Suppressor macrophage treated with lipopolysaccharide for 1 hour (primary cell): ENCODE data around the gene ZNF780A.
"Not testable (repeated sequence)": the region's sequence is repeated elsewhere in the genome, so short reads cannot be mapped to it uniquely, and the experiment has no call there.

Source experiments
- DNase-seq, 3 donors: peaks; one replicate each; pipeline ENCODE4 v3.0.0-alpha.2; 2020 to 2022

Gene ZNF780A

DNA sequence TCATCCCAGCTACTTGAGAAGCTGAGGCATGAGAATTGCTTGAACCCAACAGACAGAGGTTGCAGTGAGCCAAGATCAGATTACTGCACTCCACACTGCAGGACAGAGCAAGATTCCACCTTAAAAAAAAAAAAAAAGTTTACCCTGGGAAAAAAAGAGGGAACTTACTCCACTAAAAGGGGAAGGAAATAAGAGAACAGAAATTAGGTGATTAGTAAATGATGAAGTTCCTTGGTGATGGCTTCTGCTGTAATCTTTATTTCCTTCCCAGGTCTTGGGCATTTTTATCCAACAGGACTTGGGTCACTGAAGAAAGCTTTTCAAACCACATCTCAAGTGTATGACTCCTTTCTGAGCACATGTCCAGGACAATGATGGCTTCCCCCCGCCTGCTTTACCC is 9.3 kb downstream of the ZNF780A start:
- DNase-seq: peak; percentile 18 to 69 (median 40)

DNA sequence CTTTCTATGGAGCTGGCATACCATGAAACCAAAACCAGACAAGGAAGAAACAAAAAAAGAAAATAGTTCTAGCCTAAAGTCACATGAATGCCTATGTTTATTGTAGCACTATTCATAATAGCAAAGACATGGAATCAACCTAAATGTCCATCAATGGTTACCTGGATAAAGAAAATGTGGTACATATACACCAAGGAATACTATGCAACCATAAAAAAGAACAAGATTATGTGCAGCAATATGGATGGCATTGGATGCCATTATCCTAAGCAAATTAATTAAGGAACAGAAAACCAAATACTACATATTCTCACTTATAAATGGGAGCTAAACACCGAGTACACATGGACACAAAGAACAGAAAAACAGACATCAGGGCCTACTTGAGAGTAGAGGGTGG is 10.5 kb downstream of the ZNF780A start:
- no peak for DNase-seq

DNA sequence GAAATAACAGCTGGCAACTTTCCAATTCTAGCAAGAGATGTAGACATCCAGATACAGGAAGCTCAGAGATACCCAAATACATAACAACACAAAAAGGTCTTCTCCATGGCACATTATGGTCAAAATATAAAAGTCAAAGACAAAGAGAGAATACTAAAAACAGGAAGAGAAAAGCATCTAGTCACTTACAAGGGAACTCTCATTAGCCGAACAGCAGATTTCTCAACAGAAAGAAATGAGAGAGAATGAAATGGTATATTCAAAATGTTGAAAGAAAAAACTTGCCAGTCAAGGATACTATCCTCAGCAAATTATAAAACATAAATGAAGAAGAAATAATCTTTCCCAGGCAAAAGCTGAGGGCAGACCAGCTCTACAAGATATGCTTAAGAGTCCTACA is 12.4 kb downstream of the ZNF780A start:
- no peak for DNase-seq

DNA sequence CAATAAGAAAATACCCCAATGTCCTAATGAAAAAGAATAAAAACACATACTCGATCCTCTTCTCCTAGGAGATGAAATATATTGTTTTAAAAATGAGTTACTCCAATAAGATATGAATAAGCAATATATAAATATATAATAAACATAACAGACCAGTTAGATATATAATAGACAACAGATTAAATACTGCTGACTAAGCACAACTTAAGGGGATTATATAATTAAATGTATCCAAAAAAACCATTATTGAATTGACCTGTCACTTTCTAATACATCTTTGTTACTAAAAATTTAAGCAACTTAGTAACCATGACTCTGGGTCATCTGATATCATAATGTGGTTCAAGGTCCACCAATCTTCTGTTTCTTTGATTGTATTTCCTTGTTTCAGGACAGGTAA is 20.7 kb downstream of the ZNF780A start:
- no peak for DNase-seq

DNA sequence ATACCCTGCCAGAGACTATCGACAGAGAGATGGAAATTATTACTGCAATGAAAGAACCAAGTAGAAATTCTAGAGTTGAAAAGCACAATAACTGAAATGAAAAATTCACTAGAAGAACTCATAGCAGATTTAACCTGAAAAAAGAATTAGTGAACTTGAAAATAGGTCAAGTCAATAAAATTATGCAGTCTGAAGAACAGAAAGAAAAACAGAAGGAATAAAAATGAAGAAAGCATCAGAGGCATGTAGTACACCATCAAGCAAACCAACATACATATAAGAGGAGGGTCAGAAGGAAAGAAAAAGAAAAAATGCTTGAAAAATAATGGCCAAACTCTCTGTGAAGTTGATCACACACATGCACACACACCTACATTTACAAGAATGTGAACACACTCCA is 31.1 kb downstream of the ZNF780A start:
- DNase-seq: no peak

DNA sequence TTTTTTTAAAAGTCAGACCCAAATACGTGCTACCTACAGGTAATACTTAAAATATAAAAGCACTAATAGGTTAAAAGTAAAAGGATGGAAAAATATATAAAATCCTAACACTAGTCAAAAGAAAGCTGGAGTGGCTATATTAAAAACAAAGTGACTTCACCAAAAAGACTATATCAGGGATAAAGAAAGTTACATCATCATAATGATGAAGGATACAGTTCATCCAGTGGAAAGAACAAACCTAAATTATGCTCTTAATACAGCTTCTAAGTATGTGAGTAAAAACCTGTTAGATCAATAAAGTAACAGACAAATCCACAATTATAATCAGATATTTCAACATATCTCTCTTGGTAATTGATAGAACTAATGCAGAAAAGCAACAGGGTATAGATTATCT is 33.6 kb downstream of the ZNF780A start:
- DNase-seq: no peak

DNA sequence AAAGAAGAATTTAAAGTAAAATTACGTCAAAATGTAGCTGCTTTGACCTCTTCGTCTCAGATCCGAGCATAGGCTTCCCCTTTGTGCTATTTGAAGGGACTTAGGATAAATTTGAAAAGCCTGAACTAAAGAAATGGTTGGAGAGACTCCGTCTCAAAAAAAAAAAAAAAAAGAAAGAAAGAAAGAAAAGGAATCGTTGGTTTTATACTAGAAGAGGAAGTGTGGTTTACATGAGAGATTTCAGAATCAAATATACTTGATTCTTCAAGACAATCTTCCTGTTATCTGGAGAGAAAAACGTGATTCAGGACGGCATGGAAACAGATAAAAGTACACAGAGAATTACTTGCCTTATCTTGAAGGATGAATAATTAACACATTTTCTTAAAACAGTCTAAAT is 34.2 kb downstream of the ZNF780A start:
- no peak for DNase-seq

DNA sequence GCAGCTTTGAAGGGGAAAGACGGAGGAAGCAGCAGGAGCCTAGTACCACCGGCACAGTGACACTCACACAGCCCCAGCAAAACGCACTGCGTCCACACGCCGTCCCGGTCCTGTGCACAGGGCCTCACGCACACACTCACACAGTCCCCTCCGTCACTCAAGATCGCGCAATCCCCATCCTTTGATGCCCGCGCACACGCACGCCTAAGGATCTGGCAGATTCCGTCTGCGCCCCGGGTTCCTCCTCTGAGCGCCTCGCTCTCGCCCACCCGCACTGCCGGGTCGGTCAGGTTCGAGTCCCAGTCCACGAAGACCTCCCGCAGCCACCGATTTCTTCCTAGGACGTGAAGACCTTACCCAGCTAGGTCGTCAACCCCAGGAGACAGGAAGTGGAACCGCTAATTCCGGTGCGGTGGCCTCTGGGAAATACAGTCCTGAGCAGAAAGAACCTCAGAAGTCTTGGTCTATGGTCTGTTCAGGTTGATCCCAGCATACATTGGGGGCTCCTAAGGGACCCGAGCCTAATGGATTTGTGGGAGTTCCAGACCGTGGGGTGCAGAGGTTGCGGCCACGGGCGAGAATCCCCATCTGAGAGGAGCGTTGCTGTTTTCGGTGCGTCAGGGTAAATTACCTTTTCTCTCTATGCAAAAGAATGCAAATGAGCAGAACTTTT is 34.8 kb downstream of the ZNF780A start, which contains the start of gene ZNF780B:
ZNF780B (minus strand) TSS at position 400 of the 673 bp plus-strand sequence. CDS start 5,899 bp downstream, outside the sequence.
- peak; percentile 44 to 60 (median 51) for DNase-seq

DNA sequence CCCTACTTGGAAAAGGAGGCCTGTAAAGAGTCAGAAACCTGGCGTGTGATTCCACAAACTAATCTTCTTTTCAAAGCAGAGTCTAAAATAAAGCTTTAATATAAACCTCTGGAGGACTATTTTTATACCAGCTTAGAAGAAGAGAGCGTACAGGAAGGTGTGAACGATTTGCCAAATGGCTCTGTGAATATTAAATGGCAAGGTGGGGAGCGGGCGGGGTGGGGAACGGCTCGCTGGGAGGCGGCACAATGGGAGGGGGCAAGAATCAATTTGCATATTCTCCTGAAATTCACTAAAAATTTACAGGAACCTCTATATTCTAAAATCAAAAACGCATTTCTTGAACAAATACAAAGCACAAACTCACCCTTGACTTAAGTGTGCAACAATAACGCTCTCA is 35.7 kb downstream of the ZNF780A start:
- DNase-seq: no peak

DNA sequence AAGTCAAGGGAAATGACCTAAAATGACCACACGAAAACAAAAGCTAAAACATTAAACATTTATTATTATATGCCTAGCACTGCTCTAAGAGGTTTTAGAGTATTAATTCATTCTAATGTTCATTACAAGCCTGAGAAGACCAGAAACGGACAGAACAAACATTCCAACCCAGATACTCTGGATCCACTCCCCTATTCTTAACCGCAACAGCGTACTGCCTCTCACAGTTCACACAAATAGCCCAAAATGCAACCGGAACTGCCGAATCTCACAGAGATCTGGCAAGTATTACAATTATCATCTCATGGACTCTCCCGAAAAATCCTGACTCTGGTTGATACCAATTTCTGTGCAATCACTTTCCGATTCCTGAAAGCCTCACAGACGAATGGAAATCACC is 36.1 kb downstream of the ZNF780A start:
- DNase-seq: no peak

DNA sequence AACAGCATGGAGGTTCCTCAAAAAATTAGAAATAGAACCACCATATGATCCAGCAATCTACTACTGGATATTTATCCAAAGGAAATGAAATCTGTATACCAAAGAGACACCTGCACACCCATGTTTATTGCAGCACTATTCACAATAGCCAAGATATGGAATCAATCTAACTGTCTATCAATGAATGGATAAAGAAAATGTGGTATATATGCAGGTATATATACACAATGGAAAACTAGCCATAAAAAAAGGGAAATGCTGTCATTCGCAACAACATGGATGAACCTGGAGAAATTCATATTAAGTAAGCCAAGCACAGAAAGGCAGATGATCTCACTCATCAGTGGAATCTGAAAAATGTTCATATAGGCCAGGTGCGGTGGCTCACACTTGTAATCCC is 37.3 kb downstream of the ZNF780A start:
- DNase-seq: no peak

DNA sequence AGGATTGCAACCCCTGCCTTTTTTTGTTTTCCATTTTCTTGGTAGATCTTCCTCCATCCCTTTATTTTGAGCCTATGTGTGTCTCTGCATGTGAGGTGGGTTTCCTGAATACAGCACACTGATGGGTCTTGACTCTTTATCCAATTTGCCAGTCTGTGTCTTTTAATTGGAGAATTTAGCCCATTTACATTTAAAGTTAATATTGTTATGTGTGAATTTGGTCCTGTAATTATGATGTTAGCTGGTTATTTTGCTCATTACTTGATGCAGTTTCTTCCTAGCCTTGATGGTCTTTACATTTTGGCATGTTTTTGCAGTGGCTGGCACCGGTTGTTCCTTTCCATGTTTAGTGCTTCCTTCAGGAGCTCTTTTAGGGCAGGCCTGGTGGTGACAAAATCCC is 49.0 kb downstream of the ZNF780A start:
- not testable (repeated sequence) for DNase-seq

DNA sequence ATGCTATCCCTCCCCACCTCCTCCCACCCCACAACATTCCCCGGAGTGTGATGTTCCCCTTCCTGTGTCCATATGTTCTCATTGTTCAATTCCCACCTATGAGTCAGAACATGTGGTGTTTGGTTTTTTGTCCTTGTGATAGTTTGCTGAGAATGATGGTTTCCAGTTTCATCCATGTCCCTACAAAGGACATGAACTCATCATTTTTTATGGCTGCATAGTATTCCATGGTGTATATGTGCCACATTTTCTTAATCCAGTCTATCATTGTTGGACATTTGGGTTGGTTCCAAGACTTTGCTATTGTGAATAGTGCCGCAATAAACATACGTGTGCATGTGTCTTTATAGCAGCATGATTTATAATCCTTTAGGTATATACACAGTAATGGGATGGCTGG is 52.7 kb downstream of the ZNF780A start:
- not testable (repeated sequence) for DNase-seq

DNA sequence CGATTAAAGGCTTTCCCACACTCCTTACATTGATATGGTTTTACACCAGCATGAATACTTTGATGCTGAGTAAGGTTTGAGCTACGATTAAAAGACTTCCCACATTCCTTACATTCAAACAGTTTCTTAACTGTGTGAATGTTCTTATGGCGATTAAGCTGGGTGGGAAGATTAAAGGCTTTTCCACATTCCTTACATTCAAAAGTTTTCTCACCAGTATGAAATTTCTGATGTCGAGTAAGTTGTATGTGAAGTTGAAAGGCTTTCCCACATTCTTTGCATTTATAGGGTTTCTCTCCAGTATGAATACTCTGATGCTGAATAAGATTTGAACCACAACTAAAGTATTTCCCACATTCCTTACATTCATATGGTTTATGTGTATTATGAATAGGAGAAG is 54.7 kb downstream of the ZNF780A start:
- no peak for DNase-seq

DNA sequence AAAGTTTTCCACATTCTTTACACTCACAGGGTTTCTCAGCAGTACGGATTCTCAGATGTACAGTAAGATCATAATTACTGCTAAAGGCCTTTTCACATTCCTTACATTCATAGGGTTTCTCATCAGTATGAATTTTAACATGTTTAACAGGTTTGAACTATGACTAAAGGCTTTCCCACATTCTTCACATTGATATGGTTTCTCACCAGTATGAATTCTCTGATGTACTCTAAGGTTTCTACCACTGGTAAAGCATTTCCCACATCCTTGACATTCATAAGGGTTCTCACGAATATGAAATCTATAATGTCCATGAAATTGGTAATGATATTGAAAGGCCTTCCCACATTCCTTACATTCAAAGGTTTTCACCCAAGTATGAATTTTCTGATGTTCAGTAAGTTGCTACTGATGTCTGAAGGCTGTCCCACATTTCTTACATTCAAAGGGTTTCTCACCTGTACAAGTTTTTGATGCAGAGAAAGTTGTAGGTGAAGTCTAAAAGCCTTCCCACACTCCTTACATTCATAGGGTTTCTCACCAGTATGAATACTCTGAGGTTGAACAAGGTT is 56.7 kb downstream of the ZNF780A start:
- no peak for DNase-seq

DNA sequence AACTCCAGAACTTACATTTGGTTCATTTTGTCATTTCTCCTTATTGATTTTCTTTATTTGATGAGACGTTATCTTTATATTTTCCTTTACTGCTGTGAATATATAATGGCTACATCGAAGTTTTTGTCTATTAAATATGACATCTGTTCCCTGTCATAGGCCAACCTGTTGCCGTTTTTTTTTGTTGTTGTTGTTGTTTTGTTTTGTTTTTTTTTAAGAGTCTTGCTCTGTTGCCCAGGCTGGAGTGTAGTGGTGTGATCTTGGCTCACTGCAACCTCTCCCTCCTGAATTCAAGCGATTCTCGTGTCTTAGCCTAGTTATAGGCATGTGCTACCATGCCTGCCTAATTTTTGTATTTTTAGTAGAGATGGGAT is 64.2 kb downstream of the ZNF780A start:
- DNase-seq: no peak

DNA sequence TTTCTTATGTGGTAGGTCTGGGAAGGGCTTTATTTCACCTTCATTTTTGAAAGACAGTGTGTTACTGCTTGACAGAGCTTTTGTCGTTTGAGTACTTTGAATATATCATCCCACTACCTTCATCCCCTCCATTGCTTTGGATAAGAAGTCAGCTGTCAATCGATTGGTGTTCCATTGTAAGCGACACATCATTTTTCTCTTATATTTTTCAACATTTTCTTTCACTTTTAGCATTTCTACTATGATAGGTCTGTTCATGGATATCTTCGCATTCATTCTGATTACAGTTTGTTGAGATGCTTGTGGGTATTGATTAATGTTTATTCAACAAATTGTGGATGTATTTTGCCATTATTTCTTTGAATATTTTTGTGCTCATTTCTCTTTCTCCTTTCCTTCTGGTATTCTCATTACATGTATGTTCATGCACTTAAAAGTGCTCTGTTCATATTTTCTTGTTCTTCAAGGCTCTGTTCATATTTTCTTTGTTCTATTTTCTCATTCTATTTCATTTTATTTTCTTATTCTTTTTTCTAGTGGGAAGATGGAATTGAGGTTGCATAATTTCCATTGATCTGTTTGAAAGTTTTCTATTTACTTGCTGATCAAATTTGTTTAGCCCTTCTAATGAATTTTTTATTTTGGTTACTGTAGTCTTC is 64.7 kb downstream of the ZNF780A start:
- DNase-seq: no peak

DNA sequence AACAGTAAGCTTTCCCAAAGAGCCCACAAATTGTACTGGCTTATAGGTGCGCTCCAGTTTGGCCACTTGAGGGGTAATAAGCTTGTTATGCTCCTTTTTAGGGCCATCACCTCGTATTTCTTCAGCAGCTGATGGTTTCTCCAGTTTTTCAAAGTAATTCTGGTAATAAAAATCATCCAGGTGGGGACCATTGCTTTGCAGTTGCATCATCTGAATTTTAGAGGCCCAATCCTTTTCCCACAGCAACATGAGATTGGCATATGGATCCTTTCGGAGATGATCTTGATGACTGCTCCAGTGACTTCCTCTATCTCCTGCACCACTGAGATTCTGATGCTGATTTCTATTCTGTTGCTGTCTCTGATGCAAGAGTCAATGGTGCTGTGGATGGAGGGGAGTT is 66.8 kb downstream of the ZNF780A start:
- DNase-seq: no peak
